HS-5 (cell line): ENCODE results near the gene GRIPAP1.

Experiments used
- DNase-seq: peaks from one replicate; pipeline ENCODE4 v3.0.0-alpha.2; 2012; ENCODE audit warnings: low read depth

The GRIPAP1 gene

DNA sequence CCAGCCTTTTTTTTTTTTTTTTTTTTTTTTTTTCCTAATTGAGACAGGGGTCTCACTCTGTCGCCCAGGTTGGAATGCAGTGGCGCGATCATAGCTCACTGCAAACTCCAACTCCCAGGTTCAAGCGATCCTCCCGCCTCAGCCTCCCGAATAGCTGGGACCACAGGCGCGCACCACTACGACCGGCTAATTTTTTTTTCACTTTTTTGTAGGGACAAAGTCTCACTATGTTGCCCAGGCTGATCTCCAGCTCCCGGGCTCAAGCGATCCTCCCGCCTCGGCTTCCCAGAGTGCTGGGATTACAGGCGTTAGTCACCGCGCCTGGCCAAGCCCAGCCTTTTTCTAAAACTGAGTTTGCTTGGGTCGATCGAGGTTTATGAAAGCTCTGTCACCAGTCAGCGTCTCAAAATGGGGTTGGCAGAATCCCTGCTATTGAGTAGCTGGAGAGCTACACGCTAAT lies 43.4 kb downstream of the GRIPAP1 start:
- DNase-seq: peak; percentile 5

DNA sequence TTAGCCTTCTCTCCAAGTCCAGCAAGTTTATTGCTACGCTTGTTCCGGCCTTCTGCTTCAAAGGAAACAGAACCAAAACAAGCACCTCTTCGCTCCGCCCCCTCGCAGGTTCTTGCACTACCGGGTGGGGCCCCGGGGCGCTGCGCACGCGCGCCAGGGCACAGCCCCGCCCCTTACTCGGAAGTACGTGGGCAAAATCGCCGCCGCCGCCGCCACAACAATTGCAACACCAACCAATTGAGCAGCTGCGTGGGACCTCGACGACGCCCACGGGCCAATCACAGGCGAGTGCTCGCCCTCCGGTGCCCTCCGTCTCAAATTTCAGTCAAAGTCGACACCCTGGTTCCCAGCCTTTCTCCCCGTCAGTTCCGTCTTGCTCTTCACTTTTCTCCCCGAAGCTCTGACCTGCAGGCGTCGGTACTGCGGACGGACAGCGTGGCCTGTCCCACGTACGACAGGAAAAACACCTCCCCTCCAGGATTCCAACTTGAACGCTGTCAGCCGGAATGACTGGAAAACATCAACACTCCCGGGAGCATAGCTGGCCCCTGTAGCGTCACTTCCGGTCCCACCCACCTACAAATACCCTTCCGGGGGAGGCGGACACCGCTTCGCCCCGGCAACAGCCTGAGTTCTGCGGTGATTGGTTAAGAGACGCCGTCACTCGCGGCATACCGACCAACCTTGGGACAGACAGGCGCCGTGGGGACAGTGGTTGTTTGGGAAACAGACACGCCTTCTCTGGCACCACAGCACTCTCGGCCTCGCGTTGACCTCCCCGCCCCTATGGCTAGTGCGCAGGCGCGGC lies 44.0 kb downstream of the GRIPAP1 start:
- peak; percentile 87 for DNase-seq

DNA sequence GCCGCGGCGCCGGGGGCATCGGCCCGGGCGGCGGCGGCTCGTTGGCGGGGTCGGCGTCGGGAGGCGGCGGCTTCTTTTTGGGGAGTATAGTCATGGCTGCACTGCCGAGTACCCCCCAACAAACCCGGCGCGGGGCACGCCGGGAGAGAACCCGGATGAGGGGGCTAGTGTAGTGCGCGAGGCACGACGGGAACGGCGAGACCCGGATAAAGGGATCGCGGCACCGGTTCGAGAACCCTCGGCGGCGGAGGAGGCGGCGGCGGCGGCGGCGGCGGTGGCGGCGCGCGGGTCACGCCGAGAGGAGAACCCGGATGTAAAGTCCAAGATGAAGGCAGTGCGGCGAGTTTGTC lies 44.6 kb downstream of the GRIPAP1 start, which contains the start of gene OTUD5:
TSS of gene OTUD5 (minus strand) at position 131 of the 350 bp plus-strand sequence. CDS start at position 94, 37 bp downstream.
- no peak for DNase-seq

DNA sequence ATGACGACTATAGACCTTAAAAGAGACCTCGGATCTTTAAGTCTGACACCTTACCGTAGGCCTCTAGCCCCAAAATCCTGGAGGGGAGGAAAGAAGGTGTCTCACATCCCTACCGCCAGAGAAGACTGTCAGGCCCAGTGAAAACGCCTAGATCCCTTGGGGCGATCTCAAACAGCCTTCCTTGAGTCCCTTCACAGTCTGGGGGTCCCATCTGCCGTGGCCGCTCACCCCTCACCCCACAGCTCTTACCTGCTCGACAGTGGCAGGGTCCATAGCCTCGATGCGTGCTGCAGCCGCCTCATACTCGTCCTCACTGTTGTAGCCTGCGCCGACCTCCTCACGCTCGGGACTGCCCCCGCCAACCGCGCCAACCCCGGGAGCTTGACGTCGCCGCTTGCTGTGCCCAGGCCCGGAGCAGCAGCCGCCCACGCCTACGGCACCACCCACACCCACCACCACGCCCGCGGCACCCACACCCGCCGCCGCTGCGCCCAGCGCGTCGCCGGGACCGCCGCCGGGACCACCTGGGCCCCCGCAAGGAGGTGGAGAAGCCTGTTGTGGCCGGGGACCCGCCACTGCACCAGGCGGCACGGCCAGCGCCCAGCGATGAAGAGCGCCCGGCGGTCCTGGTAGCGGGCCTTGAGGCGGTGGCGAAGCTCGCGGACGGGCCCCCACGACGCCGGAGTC lies 45.2 kb downstream of the GRIPAP1 start:
- DNase-seq: no peak

DNA sequence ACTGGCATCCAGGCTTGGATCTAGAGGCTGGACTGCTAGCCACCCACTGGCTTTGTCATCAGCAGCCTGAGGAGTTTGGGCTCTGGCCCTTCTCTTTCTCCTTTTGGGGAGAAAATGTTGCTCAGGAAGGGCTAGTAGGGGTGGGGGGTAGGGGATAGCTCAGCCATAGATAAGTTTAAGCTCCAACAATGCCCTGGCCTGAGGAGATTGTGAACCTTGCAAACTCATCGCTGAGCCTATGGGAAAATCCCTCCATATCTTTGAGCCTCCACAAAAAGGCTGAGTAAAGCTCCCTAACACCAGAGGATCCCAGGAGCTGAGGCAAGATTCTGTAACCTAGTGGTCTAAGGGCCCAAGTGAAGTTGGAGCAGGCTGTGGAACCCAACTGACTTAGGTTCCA lies 53.5 kb downstream of the GRIPAP1 start:
- no peak for DNase-seq

DNA sequence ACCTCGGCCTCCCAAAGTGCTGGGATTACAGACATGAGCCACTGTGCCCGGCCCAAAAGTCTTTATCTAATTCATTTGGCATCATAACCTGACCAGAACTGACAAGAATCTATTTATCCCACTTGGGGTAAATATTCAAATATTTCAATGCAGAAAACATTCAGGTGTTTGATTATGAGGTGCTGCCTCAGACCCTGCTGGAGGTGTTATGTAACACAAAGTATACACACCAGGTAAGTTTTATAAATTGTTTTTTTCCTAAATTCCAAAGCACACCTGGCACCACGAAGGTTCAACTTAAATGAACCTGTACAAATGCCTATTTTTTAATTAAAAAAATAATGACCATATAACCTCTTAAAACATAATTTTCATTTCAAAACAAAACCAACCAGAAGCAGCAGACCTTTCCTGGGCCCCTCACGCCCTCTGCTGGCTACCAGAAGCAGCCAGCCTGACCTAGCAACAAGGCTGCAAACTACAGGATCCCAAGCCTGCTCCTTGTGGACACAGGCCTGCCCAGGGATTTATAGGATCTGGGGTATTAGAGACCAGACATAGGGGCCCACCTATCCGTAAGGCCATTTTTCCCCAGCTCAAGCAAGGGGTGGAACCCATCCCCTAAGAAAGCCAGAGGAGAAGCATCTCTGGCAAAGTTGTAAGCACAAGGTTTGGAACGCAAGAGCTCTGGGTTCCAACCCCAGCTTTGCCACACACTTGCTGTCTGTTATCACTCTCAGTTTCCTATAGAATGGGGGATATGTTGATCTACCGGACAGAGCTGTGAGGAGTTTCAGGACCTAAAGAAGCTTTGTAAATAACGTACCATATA lies 56.3 kb downstream of the GRIPAP1 start:
- no peak for DNase-seq

DNA sequence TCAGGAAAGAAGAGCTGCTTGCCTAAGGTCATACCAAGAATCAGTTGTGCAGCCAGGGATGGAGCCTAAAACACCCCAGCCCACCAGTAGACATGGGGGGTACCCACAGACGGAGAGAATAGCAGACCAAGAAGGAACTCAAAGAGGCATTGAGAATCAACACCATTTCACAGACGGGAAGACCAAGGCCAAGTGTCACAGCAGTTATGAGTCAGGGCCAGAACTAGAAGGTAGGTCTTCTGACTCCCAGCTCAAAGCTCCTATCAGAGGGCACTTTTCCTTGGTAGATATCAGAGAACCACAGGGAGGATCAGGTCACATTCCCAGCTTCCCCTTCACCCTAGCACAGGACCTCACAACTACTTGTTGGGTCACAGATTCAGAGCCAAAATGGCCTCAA lies 59.2 kb downstream of the GRIPAP1 start:
- DNase-seq: no peak

DNA sequence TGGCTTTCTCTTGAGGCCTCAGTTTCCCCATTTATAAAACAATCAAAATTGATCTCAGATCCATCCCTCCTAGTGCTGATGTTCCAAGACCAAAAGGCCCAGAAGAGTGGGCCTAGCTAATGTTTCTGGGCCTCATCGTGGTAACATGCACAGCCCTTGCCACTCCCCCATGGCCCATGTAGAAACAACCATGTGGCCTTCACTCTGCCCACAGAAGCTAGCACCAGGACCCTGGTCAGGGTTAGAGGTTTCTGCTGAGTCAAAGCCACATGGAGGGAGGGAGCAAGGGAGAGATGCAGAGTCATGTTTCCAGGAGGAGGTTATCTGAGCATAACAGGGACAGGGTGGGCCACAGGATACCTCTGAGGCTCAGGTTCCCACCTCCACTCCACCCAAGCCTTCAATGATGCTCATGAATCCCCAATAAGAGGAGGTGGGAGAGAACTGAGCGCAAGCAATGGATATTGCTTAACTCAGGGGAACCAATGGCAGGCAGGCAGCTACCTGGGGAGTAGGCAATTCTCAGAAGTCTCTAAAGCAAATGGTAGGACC lies 61.6 kb downstream of the GRIPAP1 start:
- DNase-seq: no peak

DNA sequence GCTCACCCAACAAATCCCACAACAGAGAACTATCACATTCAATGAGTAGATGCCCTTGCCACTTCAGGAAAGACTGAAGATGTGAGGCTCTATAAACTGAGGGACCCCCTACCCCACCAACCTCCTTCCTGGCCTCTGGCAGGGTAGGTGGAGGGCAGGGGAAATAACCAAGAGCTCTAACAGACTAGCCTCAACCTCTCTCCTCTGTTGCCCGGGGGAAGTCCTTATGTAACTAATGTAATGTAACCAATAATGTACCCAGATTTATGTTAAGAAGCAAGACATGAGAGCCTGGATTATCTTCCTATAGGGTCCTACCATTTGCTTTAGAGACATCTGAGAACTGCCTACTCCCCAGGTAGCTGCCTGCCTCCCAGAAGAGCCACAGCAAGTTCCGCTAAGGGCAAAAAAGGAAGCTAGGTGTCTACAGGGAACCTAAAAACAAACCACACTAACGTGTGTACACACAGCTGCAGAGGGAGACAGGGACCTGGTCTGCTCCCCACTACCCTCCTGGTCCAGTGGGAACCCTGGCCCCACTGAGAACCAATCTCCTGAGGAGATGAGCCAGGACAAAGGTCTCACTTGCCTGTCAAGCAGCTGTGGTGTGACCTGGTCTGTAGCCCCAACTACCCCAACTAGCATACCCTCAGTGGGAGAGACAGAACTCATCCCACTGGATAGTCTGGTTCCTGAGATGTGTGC lies 62.4 kb downstream of the GRIPAP1 start:
- no peak for DNase-seq

DNA sequence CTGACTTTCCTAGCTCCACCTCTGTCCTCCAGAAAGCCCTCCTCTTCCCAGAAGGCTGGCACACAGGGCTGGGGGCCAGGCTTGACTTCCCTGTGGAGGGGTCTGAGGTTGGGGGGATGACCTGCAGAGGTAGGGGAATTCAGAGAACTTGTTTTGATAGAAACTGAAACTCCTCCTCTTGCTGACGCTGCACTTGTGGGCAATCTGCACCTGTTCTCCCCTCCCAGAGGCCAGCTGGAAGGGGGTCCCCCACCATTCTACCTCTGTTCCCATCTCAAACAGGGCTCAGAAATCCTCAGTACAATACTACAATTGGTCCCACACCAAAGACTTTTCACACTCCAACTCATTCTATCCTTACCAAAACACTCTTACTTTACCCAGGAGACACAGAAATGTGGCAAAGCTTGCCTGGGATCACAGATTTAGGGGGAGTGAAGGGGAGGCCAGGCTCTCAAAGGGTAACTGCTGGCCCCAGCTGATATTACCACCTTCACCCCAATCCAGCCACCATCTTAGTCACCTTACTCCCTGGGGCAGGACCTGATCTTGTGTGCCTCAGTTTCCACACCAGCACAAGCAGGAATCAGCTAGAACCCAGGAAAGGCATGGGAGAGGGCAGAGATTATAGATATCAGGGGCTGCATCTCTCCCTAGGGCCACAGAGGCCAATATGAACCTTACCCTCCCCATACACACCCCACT lies 63.2 kb downstream of the GRIPAP1 start:
- DNase-seq: no peak

DNA sequence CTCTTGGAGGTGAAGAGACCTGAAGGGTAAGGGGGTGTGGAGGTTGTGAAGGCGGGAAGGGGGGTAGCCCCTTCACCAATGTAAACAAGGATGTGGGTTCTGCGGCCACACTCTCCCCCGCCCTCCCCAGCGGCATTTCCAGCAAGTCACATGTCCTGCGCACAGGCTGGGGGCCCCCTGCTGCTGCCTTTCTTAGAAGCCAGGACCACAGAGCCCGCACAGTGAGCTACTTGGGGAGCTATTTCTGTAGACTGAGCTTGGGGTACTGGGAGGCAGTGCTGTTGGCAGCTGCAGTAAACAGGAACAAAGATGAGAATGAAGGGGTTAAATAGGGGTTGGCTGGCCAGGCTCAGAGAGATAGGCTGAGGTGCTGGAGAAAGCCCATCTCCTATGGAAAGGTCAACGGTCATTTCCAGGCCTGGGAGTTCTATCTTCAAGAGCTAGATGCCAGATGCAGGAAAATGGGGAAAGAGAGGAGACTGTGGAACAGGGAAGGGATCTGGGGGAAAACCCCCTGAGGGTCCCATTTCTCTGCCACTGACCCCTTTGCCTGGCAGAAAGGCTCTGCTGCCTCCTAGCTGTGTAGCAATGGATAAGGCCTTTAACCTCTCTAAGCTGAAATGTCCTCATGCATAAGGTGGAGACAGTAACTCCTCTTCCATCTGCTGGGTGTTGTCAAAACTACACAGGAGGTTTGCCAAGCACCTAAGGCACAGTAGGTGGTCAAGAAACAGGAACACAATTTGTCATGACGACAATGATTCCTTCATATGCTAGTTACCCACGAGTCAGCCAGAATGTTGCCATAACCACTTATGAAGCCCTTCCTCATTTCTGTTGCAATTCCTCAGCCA lies 64.8 kb downstream of the GRIPAP1 start:
- no peak for DNase-seq

DNA sequence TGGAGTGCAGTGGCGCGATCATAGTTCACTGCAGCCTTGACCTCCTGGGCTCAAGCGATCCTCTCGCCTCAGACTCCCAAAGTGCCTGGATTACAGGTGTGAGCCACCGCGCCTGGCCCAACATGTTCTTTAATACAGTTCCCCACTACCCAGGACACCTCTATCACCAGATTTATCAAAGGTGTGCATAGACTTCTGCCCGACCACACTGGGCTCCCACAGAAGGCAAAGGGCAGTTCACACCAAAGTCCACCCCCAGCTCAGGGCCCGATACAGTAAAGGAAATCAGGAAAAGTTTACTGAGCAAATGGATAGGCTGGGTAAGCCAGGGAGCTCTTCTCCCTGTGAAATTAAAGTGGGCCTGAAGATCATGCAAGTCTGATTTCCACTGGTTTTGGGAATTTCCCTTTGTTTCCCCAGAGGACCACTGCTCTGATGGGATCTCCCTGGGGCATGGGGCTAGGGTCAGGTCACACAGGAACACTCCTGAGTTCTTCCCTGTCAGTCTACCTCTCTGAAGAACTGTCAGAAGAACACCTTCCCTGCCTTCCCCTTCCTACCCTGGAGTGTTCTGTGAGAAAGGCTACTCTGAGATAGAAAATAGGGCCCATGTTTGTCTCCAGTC lies 65.5 kb downstream of the GRIPAP1 start:
- DNase-seq: no peak

DNA sequence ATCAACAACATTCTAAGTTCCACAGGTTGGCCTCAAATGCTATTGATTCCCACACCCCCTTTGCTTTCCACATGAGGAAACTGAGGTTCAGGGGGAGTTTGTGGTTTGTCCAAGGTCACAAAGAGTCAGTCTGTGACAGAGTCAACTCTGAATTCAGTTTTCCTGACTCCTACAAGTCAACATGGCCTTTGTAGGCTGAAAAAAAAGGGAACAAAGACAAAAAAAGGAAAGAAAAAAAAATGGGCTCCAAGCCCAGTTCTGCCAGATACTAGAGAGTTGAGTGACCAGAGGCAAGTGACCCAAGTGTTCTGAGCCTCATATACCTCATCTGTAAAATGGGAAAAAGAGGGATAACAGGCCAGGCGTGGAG lies 66.8 kb downstream of the GRIPAP1 start:
- DNase-seq: no peak

DNA sequence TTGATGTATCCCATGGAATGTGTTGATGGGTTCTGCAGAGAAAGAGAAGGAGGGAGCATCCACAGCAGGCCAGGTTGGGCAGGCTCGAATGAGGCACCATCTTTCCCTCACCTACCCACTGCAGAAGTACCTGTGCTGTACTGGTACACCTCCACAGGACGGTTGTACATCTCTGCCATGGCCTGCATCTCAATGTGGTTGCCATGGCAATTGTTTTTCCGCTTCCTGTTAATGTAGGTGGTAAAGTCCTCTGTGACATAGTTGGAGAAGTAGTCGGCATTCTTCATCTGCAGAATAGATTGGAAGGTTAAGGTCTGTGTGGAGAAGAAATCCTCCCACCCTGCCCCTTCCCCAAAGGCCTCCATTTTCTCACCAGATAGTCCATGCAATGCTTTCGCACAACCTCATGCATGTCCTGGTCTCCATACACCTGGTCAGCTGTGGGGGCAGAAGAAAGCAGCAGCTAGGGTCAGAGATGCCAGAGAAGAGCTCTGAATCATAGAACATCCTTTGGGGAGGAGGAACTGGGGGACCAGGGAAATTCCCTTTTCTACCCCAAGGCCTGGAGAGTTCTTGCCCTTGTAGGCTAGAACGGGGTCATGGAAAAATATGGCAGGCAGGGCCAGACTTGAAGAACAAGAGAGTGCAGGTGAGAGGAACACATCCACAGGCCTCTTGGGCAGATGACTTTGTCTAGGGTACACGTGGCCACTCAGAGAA lies 67.3 kb downstream of the GRIPAP1 start:
- no peak for DNase-seq

DNA sequence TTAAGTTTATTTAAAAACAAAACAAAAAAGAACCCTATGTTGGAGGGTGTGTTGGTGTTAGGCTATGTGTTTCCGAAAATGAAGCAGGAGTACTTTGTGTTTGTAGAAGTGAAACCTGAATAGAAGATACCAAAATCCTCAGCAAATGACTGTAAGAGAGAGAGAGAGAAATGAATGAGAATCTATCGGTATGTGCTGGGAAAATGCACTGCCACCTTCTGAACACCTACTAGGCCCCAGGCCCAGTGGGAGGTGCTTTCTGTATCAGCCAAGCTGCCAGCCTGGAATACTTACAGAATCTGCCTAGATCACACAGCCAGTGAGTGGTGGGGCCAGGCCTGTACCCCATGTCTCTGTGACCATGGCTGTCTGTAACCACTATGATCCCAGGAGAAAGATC lies 68.3 kb downstream of the GRIPAP1 start:
- no peak for DNase-seq

DNA sequence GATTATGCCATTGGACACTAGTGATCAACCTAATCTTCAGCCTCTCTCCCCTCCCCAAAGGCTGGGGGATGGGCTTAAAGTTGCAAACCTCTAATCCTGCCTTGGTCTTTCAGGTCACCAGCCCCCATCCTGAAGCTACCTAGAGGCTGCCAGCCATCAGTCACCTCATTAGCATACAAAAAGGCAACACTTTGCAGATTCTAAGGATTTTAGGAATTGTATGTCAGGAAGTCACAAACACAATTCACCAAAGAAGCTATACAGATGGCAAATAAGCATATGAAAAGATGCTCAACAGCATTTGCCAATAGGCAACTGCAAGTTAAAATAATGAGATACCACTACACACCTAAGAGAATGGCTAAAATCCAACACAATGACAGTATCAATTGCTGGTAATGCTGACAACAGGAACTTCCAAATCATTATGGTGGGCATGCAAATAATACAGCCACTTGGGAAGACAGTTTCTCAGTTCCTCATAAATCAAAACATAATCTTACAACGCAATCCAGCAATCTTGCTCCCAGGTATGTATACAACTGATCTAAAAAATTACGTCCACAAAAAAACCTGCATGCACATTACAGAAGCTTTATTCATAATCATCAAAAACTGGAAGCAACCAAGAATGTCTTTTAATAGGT lies 74.2 kb downstream of the GRIPAP1 start:
- no peak for DNase-seq

DNA sequence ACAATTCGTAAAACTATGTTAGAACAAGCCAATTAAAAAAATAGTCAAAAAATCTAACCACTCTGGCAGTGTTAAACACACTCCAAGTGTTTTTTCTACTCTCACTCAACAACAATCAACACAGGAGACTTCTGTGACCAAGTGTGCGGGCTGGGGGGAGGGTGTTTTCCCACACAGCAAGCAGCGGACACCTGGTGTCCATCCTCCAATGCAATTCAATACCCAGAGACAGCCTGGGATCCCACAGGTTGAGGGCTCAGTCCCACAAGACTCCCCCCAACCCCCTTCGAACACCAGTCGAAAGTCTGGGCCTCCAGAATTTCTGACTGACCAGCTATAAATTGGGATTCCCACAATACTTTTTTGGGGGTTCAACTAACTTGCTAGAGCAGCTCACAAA lies 74.9 kb downstream of the GRIPAP1 start:
- no peak for DNase-seq

DNA sequence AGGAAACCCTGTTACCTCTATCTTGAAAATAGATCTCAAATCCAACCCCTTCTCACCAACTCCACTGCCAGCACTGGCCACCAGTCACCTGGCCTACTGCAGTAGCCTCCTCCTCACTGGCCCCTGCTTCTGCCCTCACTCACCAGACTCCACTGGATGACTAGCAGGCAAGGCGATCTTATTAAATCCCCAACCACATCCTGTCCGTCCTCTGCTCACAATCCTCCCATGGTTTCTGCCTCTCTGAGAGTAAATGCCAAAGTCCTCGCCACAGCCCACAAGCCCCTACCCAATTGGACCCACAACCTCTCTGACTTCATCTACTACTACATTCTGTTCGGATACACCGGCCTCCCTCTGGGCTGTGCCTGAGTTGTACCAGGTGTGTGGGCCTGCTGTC lies 77.8 kb downstream of the GRIPAP1 start:
- no peak for DNase-seq

DNA sequence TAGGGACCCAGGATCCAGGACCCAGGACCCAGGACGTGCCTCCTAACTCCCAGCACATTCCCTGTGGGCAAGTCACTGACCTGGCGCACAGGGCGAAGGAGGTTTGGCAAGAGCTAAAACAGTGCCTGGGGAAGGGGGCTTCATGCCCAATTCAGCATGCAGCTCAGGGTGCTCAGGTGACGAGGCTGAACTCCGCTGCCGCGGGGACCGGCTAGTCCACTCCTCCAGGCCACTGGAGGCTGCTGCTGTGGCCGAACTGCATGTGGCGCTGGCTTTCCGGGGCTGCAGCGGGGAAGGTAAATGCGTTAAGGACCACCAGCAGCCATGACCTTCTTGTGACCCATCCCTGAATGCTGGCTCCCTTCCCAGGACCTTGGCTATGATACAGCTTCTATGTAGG lies 78.3 kb downstream of the GRIPAP1 start:
- DNase-seq: no peak
